NB4 (cell line): ENCODE data around the gene CCDC24.

ENCODE experiments used
- POLR2A ChIP-seq: IDR thresholded peaks from 2 replicates; pipeline ENCODE4 v1.6.1; 2011; ENCODE audit warnings: mild to moderate bottlenecking; ENCODE audit not compliant: insufficient read length; ENCODE audit errors: extremely low read depth
- TF ChIP-seq, protein P1 (sequence below): IDR thresholded peaks from one replicate; pipeline ENCODE4 v1.5.1; 2012; ENCODE audit warnings: low read depth, low read length
- TF ChIP-seq, protein P2 (sequence below): IDR thresholded peaks from 2 replicates; pipeline ENCODE4 v1.6.1; 2011; ENCODE audit warnings: low read depth, low read length

- TF ChIP-seq, protein P1, sequence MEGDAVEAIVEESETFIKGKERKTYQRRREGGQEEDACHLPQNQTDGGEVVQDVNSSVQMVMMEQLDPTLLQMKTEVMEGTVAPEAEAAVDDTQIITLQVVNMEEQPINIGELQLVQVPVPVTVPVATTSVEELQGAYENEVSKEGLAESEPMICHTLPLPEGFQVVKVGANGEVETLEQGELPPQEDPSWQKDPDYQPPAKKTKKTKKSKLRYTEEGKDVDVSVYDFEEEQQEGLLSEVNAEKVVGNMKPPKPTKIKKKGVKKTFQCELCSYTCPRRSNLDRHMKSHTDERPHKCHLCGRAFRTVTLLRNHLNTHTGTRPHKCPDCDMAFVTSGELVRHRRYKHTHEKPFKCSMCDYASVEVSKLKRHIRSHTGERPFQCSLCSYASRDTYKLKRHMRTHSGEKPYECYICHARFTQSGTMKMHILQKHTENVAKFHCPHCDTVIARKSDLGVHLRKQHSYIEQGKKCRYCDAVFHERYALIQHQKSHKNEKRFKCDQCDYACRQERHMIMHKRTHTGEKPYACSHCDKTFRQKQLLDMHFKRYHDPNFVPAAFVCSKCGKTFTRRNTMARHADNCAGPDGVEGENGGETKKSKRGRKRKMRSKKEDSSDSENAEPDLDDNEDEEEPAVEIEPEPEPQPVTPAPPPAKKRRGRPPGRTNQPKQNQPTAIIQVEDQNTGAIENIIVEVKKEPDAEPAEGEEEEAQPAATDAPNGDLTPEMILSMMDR, result no peak
- no peak for TF ChIP-seq POLR2A
- TF ChIP-seq, protein P2, sequence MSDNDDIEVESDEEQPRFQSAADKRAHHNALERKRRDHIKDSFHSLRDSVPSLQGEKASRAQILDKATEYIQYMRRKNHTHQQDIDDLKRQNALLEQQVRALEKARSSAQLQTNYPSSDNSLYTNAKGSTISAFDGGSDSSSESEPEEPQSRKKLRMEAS, result no peak
These were observed 49.4 kb downstream of the CCDC24 start for GRCh38 chr1:44040846-44041245.
